SK-N-SH treated with all-trans-retinoic acid at 6 μM for 48 hours (cell line): ENCODE data around the gene MINAR1.

ENCODE experiments used
- ARNTL ChIP-seq: fragments of 450-650 bp; formaldehyde crosslinking; IDR thresholded peaks from 2 replicates; pipeline ENCODE4 v1.5.0; 2020; ENCODE audit warnings: low read depth, mild to moderate bottlenecking, moderate library complexity, borderline replicate concordance
- CSDC2 ChIP-seq: fragments of 250-450 bp; sonication (Bioruptor Pico); IDR thresholded peaks from 2 replicates; pipeline ENCODE4 v1.5.0; 2020; ENCODE audit warnings: mild to moderate bottlenecking, moderate library complexity
- GLIS3 ChIP-seq: fragments of 250-450 bp; sonication (Bioruptor Pico); IDR thresholded peaks from 2 replicates; pipeline ENCODE4 v1.5.0; 2020; ENCODE audit warnings: mild to moderate bottlenecking, moderate library complexity
- OSR1 ChIP-seq: fragments of 250-450 bp; sonication (Bioruptor Pico); IDR thresholded peaks from 2 replicates; pipeline ENCODE4 v1.8.0; 2022; ENCODE audit warnings: moderate library complexity, mild to moderate bottlenecking, inconsistent platforms
- PPARA ChIP-seq: fragments of 250-450 bp; sonication (Bioruptor Pico); IDR thresholded peaks from 2 replicates; pipeline ENCODE4 v1.5.0; 2020; ENCODE audit warnings: mild to moderate bottlenecking, borderline replicate concordance
- RARB ChIP-seq: fragments of 250-450 bp; sonication (Bioruptor Pico); IDR thresholded peaks from 2 replicates; pipeline ENCODE4 v1.8.0; 2021; ENCODE audit warnings: mild to moderate bottlenecking, moderate library complexity
- SNAI2 ChIP-seq: fragments of 250-450 bp; sonication (Bioruptor Pico); IDR thresholded peaks from 2 replicates; pipeline ENCODE4 v1.5.0; 2020; ENCODE audit warnings: mild to moderate bottlenecking, moderate library complexity
- TCF4 ChIP-seq: fragments of 250-450 bp; sonication (Bioruptor Pico); IDR thresholded peaks from 2 replicates; pipeline ENCODE4 v1.8.0; 2021; ENCODE audit warnings: mild to moderate bottlenecking, moderate library complexity, borderline replicate concordance
- TOX ChIP-seq: fragments of 250-450 bp; sonication (Bioruptor Pico); IDR thresholded peaks from 2 replicates; pipeline ENCODE4 v1.8.0; 2021; ENCODE audit warnings: mild to moderate bottlenecking, moderate library complexity, borderline replicate concordance
- ZC3H10 ChIP-seq: fragments of 250-450 bp; sonication (Bioruptor Pico); IDR thresholded peaks from 2 replicates; pipeline ENCODE4 v1.5.1; 2021; ENCODE audit warnings: mild to moderate bottlenecking, moderate library complexity
- ZFP3 ChIP-seq: fragments of 250-450 bp; sonication (Bioruptor Pico); IDR thresholded peaks from 2 replicates; pipeline ENCODE4 v1.5.0; 2020; ENCODE audit warnings: mild to moderate bottlenecking, moderate library complexity
- ZFP30 ChIP-seq: fragments of 450-650 bp; formaldehyde crosslinking; IDR thresholded peaks from 2 replicates; pipeline ENCODE4 v1.5.0; 2022; ENCODE audit warnings: mild to moderate bottlenecking, moderate library complexity
- TF ChIP-seq, protein P1 (sequence below): fragments of 250-450 bp; sonication (Bioruptor Pico); IDR thresholded peaks from 2 replicates; pipeline ENCODE4 v1.5.1; 2020; ENCODE audit warnings: low read depth, mild to moderate bottlenecking, moderate library complexity
- TF ChIP-seq, protein P2 (sequence below): fragments of 250-450 bp; sonication (Bioruptor Pico); IDR thresholded peaks from 2 replicates; pipeline ENCODE4 v1.8.0; 2020; ENCODE audit warnings: mild to moderate bottlenecking, moderate library complexity, borderline replicate concordance

DNA sequence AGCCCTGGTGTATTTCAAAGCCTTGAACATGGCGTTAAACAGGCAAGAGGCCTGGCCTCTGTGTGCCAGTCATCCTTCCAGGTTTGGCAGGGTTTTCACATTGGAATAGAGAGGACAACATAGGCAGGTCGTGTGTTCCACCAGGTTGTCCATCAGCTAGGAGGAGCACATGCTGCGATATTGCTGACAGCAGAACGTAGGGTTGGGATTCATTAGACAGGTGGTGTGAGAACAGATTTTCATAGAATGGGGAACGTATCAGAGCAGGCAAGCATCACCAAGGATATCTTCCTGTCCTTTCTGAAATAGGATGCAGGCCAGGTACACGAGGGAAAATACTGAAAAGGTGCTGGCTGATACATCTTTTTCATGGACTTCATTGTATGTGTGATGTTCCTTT, 26.4 kb downstream of the MINAR1 start:
- no peak for TF ChIP-seq TCF4 (CRISPR knock-in tag)
- no peak for TF ChIP-seq CSDC2
- no peak for TF ChIP-seq SNAI2 (CRISPR knock-in tag)
- no peak for TF ChIP-seq TOX (CRISPR knock-in tag)
- no peak for TF ChIP-seq ARNTL (CRISPR knock-in tag)
- TF ChIP-seq PPARA, result no peak
- TF ChIP-seq, protein P1, sequence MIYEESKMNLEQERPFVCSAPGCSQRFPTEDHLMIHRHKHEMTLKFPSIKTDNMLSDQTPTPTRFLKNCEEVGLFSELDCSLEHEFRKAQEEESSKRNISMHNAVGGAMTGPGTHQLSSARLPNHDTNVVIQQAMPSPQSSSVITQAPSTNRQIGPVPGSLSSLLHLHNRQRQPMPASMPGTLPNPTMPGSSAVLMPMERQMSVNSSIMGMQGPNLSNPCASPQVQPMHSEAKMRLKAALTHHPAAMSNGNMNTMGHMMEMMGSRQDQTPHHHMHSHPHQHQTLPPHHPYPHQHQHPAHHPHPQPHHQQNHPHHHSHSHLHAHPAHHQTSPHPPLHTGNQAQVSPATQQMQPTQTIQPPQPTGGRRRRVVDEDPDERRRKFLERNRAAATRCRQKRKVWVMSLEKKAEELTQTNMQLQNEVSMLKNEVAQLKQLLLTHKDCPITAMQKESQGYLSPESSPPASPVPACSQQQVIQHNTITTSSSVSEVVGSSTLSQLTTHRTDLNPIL (CRISPR knock-in tag), result no peak
- no peak for TF ChIP-seq GLIS3 (CRISPR knock-in tag)
- TF ChIP-seq ZFP3 (CRISPR knock-in tag), result no peak
- no peak for TF ChIP-seq ZFP30 (CRISPR knock-in tag)
- TF ChIP-seq, protein P2, sequence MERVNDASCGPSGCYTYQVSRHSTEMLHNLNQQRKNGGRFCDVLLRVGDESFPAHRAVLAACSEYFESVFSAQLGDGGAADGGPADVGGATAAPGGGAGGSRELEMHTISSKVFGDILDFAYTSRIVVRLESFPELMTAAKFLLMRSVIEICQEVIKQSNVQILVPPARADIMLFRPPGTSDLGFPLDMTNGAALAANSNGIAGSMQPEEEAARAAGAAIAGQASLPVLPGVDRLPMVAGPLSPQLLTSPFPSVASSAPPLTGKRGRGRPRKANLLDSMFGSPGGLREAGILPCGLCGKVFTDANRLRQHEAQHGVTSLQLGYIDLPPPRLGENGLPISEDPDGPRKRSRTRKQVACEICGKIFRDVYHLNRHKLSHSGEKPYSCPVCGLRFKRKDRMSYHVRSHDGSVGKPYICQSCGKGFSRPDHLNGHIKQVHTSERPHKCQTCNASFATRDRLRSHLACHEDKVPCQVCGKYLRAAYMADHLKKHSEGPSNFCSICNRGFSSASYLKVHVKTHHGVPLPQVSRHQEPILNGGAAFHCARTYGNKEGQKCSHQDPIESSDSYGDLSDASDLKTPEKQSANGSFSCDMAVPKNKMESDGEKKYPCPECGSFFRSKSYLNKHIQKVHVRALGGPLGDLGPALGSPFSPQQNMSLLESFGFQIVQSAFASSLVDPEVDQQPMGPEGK, result no peak
- TF ChIP-seq ZC3H10, result no peak
- TF ChIP-seq OSR1 (CRISPR knock-in tag), result no peak
- TF ChIP-seq RARB, result no peak
